OCI-LY7 (cell line): ENCODE data around the gene MAP3K10.

ENCODE experiments used
- CTCF ChIP-seq: fragments of 200-600 bp; sonication (generic); conservative IDR thresholded peaks from 2 replicates; pipeline ENCODE4 v1.5.1; 2014; ENCODE audit warnings: mild to moderate bottlenecking, antibody characterized with exemption, low read length, moderate library complexity, mixed read lengths
- EZH2phosphoT487 ChIP-seq: fragments of 200-600 bp; sonication (generic); IDR thresholded peaks from 2 replicates; pipeline ENCODE4 v1.6.1; 2018; ENCODE audit warnings: low read depth, borderline replicate concordance, mild to moderate bottlenecking, mixed run types, antibody characterized with exemption, low read length, moderate library complexity, mixed read lengths

- TF ChIP-seq CTCF (no peak), EZH2phosphoT487 (no peak)
Measured at GRCh38 chr19:40252395-40252794, 61.2 kb downstream of the MAP3K10 start.
